Fibroblast of lung (primary cell): ENCODE measurements around the gene LHFPL2.

Experiments used
- EZH2 ChIP-seq: IDR thresholded peaks from 2 replicates; pipeline ENCODE4 v1.5.1; 2012; ENCODE audit warnings: low read length, control low read depth, mild to moderate bottlenecking; ENCODE audit errors: missing control alignments
- TF ChIP-seq, protein P1 (sequence below), 2 donors: IDR thresholded peaks in 1 of 2; conservative IDR thresholded peaks in 1 of 2; 1 replicate in 1 of 2; 2 replicates in 1 of 2; pipeline ENCODE4 v1.5.1; 2011 to 2012; ENCODE audit warnings: low read length in 2 of 2, control low read depth in 1 of 2, inconsistent platforms in 1 of 2, low read depth in 1 of 2, mild to moderate bottlenecking in 1 of 2

DNA sequence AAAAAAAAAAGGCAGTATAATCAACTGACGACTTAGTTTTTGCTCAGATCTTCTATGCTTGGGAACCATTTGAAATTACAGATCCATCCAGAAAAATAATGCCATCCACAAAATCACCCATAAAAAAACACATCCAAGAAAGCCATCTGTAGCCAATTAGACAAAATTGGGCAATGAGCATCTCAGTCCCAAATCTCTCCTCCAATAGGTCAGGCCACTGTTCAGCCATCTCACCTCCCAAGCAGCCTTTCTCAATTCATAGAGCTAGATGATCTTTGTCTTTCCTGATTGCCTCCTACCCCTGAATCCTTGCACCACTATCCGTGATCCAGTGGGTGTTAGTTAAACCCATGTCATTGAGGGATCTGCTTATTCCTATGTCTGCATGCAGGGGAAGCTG is 148.5 kb downstream of the LHFPL2 start:
- no peak for TF ChIP-seq EZH2
- TF ChIP-seq, protein P1, sequence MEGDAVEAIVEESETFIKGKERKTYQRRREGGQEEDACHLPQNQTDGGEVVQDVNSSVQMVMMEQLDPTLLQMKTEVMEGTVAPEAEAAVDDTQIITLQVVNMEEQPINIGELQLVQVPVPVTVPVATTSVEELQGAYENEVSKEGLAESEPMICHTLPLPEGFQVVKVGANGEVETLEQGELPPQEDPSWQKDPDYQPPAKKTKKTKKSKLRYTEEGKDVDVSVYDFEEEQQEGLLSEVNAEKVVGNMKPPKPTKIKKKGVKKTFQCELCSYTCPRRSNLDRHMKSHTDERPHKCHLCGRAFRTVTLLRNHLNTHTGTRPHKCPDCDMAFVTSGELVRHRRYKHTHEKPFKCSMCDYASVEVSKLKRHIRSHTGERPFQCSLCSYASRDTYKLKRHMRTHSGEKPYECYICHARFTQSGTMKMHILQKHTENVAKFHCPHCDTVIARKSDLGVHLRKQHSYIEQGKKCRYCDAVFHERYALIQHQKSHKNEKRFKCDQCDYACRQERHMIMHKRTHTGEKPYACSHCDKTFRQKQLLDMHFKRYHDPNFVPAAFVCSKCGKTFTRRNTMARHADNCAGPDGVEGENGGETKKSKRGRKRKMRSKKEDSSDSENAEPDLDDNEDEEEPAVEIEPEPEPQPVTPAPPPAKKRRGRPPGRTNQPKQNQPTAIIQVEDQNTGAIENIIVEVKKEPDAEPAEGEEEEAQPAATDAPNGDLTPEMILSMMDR (conservative IDR thresholded peaks at IDR 0.05 in 1 of 2, IDR thresholded peaks at IDR 0.05 in 1 of 2; ENCODE audit: low read depth in 1 of 2, low read length in 2 of 2): no peak
